Fibroblast of lung (primary cell): ENCODE measurements around the gene CTDNEP1. TPM values are rescaled to one million over a fixed set of nuclear protein-coding genes. Genes with fewer than 3 reads are reported as not detected.

Experiments
- DNase-seq, 2 donors: peaks; one replicate each; pipeline versions ENCODE4 v3.0.0 to v3.0.0-alpha.2; 2010; ENCODE audit warnings: low read depth in 2 of 2
- H2AFZ ChIP-seq: 2 replicates; pipeline ENCODE4 v1.5.1; 2012; ENCODE audit warnings: low read length, control low read depth, inconsistent platforms
- H3K27ac ChIP-seq: 2 replicates; pipeline ENCODE4 v1.5.1; 2011; ENCODE audit warnings: low read length, control low read depth; ENCODE audit not compliant: insufficient read depth
- H3K27me3 ChIP-seq: 2 replicates; pipeline ENCODE4 v1.5.1; 2011; ENCODE audit warnings: mild to moderate bottlenecking, low read length; ENCODE audit not compliant: control insufficient read depth, insufficient read depth
- H3K36me3 ChIP-seq: 2 replicates; pipeline ENCODE4 v1.5.1; 2011; ENCODE audit warnings: low read length; ENCODE audit not compliant: control insufficient read depth, insufficient read depth
- H3K4me1 ChIP-seq: 2 replicates; pipeline ENCODE4 v1.5.1; 2011; ENCODE audit warnings: low read length; ENCODE audit not compliant: control insufficient read depth, insufficient read depth; ENCODE audit errors: extremely low read depth
- H3K4me2 ChIP-seq: 2 replicates; pipeline ENCODE4 v1.5.1; 2011; ENCODE audit warnings: low read length, control low read depth; ENCODE audit not compliant: insufficient read depth; ENCODE audit errors: extremely low read depth
- H3K4me3 ChIP-seq, 4 experiments: fragments of 200-600 bp in 1 of 4; sonication (generic) in 1 of 4; replicated peaks in 1 of 4; 2 replicates each; pipeline ENCODE4 v1.5.1; 2011 to 2016; ENCODE audit warnings: low read length in 4 of 4, low read depth in 3 of 4, mild to moderate bottlenecking in 3 of 4, control low read depth in 2 of 4, inconsistent platforms in 1 of 4, mixed read lengths in 1 of 4; ENCODE audit not compliant: insufficient read depth in 1 of 4; ENCODE audit errors: control extremely low read depth in 1 of 4
- H3K79me2 ChIP-seq: 2 replicates; pipeline ENCODE4 v1.5.1; 2012; ENCODE audit warnings: mild to moderate bottlenecking, low read length, inconsistent platforms; ENCODE audit not compliant: control insufficient read depth, insufficient read depth
- H3K9ac ChIP-seq: 2 replicates; pipeline ENCODE4 v1.5.1; 2011; ENCODE audit warnings: mild to moderate bottlenecking, low read length, control low read depth; ENCODE audit not compliant: insufficient read depth
- H3K9me3 ChIP-seq: 2 replicates; pipeline ENCODE4 v1.5.1; 2012; ENCODE audit warnings: low read depth, low read length; ENCODE audit not compliant: control insufficient read depth, insufficient read depth
- H4K20me1 ChIP-seq: 2 replicates; pipeline ENCODE4 v1.5.1; 2011; ENCODE audit warnings: low read length; ENCODE audit not compliant: control insufficient read depth, insufficient read depth; ENCODE audit errors: extremely low read depth
- EZH2 ChIP-seq: IDR thresholded peaks from 2 replicates; pipeline ENCODE4 v1.5.1; 2012; ENCODE audit warnings: low read length, control low read depth, mild to moderate bottlenecking; ENCODE audit errors: missing control alignments
- polyA plus RNA-seq, 2 donors: library from polyadenylated mRNA; depleted of rRNA in 1 of 2; stranded (reverse) in 1 of 2; unstranded in 1 of 2; fragments of >200 nt; gene quantifications; 2 replicates each; pipeline ENCODE4 v1.2.1, GENCODE V29; 2011 to 2012; ENCODE audit warnings: missing spikeins in 1 of 2
- total RNA-seq: library from RNA; depleted of rRNA; stranded (reverse); fragments of >200 nt; gene quantifications from 2 replicates; pipeline ENCODE4 v1.2.1, GENCODE V29; 2014
- TF ChIP-seq, protein P1 (sequence below), 2 donors: IDR thresholded peaks in 1 of 2; conservative IDR thresholded peaks in 1 of 2; 1 replicate in 1 of 2; 2 replicates in 1 of 2; pipeline ENCODE4 v1.5.1; 2011 to 2012; ENCODE audit warnings: low read length in 2 of 2, control low read depth in 1 of 2, inconsistent platforms in 1 of 2, low read depth in 1 of 2, mild to moderate bottlenecking in 1 of 2

Gene CTDNEP1
- total and polyA plus RNA-seq, 2 donors (not counting 1 experiment from before 2014, with no cell fraction given) = 40.5 to 134 TPM

DNA sequence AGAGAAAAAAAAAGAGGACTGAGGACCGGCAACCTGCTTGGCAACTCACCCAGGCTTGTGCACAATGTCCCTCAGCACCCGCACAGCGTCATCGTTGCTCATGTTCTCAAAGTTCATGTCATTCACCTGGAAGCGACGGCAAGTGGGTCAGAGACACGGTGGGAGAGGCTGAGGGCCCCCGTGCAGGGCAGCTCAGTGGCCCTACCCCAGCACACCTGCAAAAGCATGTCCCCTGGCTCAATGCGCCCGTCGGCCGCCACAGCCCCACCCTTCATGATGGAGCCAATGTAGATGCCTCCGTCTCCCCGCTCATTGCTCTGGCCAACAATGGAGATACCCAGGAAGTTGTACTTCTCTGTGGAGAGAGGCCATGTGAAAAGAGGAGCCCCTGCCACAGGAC lies 22.6 kb downstream of the CTDNEP1 start:
- Histone ChIP-seq H4K20me1 (no peaks in the 10 kb centered on the region), H3K27me3 (no peaks in the 10 kb centered on the region), H3K36me3 (peaks cover 35% of the 10 kb centered on the region), H3K4me2 (no peak overlapping the region), H3K4me1 (peaks cover 5% of the 10 kb centered on the region), H3K9ac (no peak overlapping the region), H3K79me2 (peaks cover 50% of the 10 kb centered on the region), H2AFZ (no peak overlapping the region), H3K27ac (no peak overlapping the region), H3K4me3 (no peak overlapping the region), H3K9me3 (no peaks in the 10 kb centered on the region)
- DNase-seq = no peak
- no peak for TF ChIP-seq EZH2
- TF ChIP-seq, protein P1, sequence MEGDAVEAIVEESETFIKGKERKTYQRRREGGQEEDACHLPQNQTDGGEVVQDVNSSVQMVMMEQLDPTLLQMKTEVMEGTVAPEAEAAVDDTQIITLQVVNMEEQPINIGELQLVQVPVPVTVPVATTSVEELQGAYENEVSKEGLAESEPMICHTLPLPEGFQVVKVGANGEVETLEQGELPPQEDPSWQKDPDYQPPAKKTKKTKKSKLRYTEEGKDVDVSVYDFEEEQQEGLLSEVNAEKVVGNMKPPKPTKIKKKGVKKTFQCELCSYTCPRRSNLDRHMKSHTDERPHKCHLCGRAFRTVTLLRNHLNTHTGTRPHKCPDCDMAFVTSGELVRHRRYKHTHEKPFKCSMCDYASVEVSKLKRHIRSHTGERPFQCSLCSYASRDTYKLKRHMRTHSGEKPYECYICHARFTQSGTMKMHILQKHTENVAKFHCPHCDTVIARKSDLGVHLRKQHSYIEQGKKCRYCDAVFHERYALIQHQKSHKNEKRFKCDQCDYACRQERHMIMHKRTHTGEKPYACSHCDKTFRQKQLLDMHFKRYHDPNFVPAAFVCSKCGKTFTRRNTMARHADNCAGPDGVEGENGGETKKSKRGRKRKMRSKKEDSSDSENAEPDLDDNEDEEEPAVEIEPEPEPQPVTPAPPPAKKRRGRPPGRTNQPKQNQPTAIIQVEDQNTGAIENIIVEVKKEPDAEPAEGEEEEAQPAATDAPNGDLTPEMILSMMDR (conservative IDR thresholded peaks at IDR 0.05 in 1 of 2, IDR thresholded peaks at IDR 0.05 in 1 of 2; ENCODE audit: low read depth in 1 of 2, low read length in 2 of 2) = no peak

DNA sequence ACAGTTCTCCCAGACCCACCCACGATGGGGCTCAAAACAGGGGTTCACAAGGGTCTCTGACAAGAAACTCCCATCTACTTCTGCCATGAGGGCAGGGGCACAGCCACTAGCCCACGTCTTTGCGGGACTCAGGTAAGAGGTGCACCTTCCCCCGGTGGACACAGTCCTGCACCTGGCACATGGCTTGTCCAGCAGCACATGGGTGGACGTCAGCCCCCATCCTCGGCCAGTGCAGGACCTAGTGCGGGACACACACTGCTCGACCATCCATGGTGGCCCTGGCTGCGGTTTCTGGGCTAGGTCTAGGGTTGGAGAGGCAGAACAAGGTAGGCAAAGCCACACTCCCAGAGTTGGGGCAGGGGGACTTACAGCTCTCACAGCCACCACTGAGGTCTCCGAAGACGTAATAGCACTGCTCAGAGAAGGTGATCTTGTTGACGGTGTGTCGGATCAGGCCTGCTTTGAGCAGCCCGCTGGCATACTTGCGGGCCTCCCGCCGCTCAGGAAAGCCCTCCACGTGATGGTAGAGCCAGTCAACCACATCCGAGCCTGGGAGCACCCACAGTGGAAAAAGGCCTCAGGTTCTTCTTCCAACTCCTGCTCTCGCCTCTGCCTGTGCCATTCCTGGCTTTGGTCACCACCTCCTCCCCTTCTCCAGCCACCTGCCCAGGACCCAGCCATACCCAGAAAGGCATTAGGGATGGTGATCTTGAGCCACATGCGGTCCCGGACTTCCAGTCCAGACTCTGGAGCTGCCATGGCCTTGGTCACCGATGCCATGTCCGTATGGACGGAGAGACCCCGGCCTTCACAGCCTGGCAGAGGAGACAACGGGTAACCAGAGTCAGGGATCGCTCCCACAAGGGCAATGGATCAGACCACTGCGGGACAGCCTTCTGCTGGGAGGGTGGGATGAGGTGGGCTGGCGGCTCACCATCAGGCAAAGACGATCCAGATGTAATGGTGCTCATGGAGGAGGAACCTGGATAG lies 24.5 kb downstream of the CTDNEP1 start:
- Histone ChIP-seq H3K27ac (no peak overlapping the region), H3K27me3 (no peaks in the 10 kb centered on the region), H4K20me1 (no peaks in the 10 kb centered on the region), H3K79me2 (peaks cover 35% of the 10 kb centered on the region), H2AFZ (no peak overlapping the region), H3K9me3 (no peaks in the 10 kb centered on the region), H3K4me1 (peaks cover 3% of the 10 kb centered on the region), H3K9ac (no peak overlapping the region), H3K36me3 (peaks cover 51% of the 10 kb centered on the region), H3K4me3 (no peak overlapping the region), H3K4me2 (no peak overlapping the region)
- no peak for DNase-seq
- no peak for TF ChIP-seq EZH2
- TF ChIP-seq, protein P1 (conservative IDR thresholded peaks at IDR 0.05 in 1 of 2, IDR thresholded peaks at IDR 0.05 in 1 of 2; ENCODE audit: low read depth in 1 of 2, low read length in 2 of 2) = no peak

DNA sequence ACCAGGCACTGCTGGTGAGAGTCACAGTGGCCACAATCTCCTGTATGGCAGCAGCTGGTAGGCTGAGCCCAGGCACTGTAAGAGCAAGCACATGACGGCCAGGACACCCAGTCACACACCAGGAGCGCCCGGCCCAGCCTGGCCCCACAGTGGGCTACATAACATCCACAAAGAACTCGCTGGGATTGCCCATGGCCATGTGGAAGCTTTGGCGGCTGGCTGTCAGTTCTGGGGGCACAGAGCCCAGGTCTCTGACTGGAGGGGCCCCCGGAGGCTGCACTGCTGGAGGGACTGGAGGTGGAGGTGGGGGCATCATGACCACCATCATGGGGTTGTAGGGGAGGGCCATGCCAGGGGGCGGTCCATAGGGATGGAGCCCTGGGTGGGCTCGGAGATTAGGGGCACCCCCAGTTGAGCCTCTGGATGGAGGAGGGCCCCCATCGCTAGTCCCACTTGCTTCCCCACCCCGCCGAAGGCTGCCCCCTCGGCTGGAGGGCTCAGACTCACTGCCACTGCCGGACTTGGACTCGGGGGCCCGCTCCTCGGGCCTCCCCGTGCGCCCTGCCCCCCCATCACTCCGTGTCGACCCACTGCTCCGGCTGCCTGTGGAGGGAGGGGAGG lies 25.7 kb downstream of the CTDNEP1 start:
- H3K4me2 ChIP-seq = no peak overlapping the region
- no peaks in the 10 kb centered on the region for H4K20me1 ChIP-seq
- no peak overlapping the region for H3K9ac ChIP-seq
- DNase-seq = no peak
- H3K4me3 ChIP-seq = no peak overlapping the region
- H2AFZ ChIP-seq = no peak overlapping the region
- no peak overlapping the region for H3K27ac ChIP-seq
- no peaks in the 10 kb centered on the region for H3K27me3 ChIP-seq
- peaks cover 2% of the 10 kb centered on the region for H3K4me1 ChIP-seq
- H3K9me3 ChIP-seq = no peaks in the 10 kb centered on the region
- TF ChIP-seq, protein P1 (conservative IDR thresholded peaks at IDR 0.05 in 1 of 2, IDR thresholded peaks at IDR 0.05 in 1 of 2; ENCODE audit: low read depth in 1 of 2, low read length in 2 of 2) = no peak
- no peak for TF ChIP-seq EZH2
- peaks cover 32% of the 10 kb centered on the region for H3K79me2 ChIP-seq
- peaks cover 53% of the 10 kb centered on the region for H3K36me3 ChIP-seq
